HepG2 (cell line): Measurements from ENCODE around the gene CDC27. TPM values are rescaled to one million over a fixed set of nuclear protein-coding genes. Genes with fewer than 3 reads are reported as not detected.

Experiments
- ATAC-seq: fragments of 200-7000 bp; cut with Tn5 transposase; 3 replicates; pipeline ENCODE4 v1.9.1; 2020; ENCODE audit warnings: mild to moderate bottlenecking, moderate library complexity
- BruUV-seq: library from RNA; stranded (reverse); fragments of 400-500 nt; replicated peaks from 2 replicates; lab custom pipeline; 2021; lab: Mats Ljungman, UMichigan
- CTCF ChIA-PET: fragments of 300-600 bp; formaldehyde crosslinking; extraction: SDS; loops from one replicate; lab custom pipeline; 2021; ENCODE audit warnings: low total read pairs, inconsistent platforms, low intra/inter-chr PET ratio; lab: Yijun Ruan, JAX
- POLR2A ChIA-PET: fragments of 350-600 bp; sonication (Branson Sonifier 250); formaldehyde crosslinking; loops from one replicate; lab custom pipeline; 2020; ENCODE audit warnings: antibody characterized with exemption, inconsistent platforms; lab: Yijun Ruan, JAX
- DNase-seq: peaks from one replicate; pipeline ENCODE4 v3.0.0-alpha.2; 2015; ENCODE audit warnings: low spot score
- FAIRE-seq: peaks from 3 replicates; lab custom pipeline; 2011; peaks lifted over from hg19 to GRCh38; lab: Jason Lieb, UNC
- H2AFZ ChIP-seq: one replicate; pipeline ENCODE4 v1.6.1; 2011; ENCODE audit warnings: low read length, inconsistent platforms
- H3K27ac ChIP-seq: fragments of 300-600 bp; 3 replicates; pipeline ENCODE4 v1.8.0; 2011; ENCODE audit warnings: mixed run types, mild to moderate bottlenecking, mixed read lengths, low read length, inconsistent platforms; ENCODE audit not compliant: insufficient read depth; ENCODE audit errors: extremely low read length
- H3K27me3 ChIP-seq, 2 experiments: fragments of 200-600 bp in 1 of 2; 2 replicates in 1 of 2; 3 replicates in 1 of 2; pipeline versions ENCODE4 v1.6.0 to v1.8.0; 2011; ENCODE audit warnings: low read length in 2 of 2, mild to moderate bottlenecking in 2 of 2, moderate library complexity in 2 of 2, inconsistent platforms in 1 of 2; ENCODE audit not compliant: insufficient read depth in 2 of 2, control insufficient read depth in 1 of 2
- H3K36me3 ChIP-seq, 2 experiments: fragments of 200-600 bp in 1 of 2; replicated peaks in 1 of 2; 2 replicates in 1 of 2; 3 replicates in 1 of 2; pipeline versions ENCODE4 v1.5.1 to v1.8.0; 2011; ENCODE audit warnings: low read length in 2 of 2, inconsistent platforms in 1 of 2; ENCODE audit not compliant: insufficient read depth in 2 of 2, control insufficient read depth in 1 of 2
- H3K4me1 ChIP-seq: 2 replicates; pipeline ENCODE4 v1.5.1; 2012; ENCODE audit warnings: low read length, inconsistent platforms; ENCODE audit not compliant: insufficient read depth
- H3K4me2 ChIP-seq: 2 replicates; pipeline ENCODE4 v1.6.0; 2011; ENCODE audit warnings: low read depth, low read length, inconsistent platforms
- H3K4me3 ChIP-seq, 3 experiments: fragments of 200-600 bp in 1 of 3; sonication (generic), shearing (Covaris generic) in 1 of 3; replicated peaks in 1 of 3; 2 replicates each; pipeline ENCODE4 v1.5.1; 2011 to 2016; ENCODE audit warnings: low read length in 3 of 3, inconsistent platforms in 2 of 3, low read depth in 2 of 3, mild to moderate bottlenecking in 2 of 3, control low read depth in 1 of 3, mixed read lengths in 1 of 3; ENCODE audit not compliant: insufficient read depth in 1 of 3
- H3K79me2 ChIP-seq: one replicate; pipeline ENCODE4 v1.6.1; 2011; ENCODE audit warnings: low read length, inconsistent platforms; ENCODE audit not compliant: insufficient read depth
- H3K9ac ChIP-seq: 2 replicates; pipeline ENCODE4 v1.6.0; 2011; ENCODE audit warnings: mild to moderate bottlenecking, low read depth, low read length, inconsistent platforms; ENCODE audit not compliant: insufficient read depth
- H3K9me3 ChIP-seq: 2 replicates; pipeline ENCODE4 v1.5.1; 2012; ENCODE audit warnings: mild to moderate bottlenecking, low read length
- H4K20me1 ChIP-seq: 2 replicates; pipeline ENCODE4 v1.6.0; 2011; ENCODE audit warnings: inconsistent platforms, mild to moderate bottlenecking, low read length, moderate library complexity; ENCODE audit not compliant: insufficient read depth
- FOXO1 ChIP-seq: sonication (generic); formaldehyde crosslinking; IDR thresholded peaks from 2 replicates; pipeline ENCODE4 v1.4.0; 2020; ENCODE audit warnings: missing genetic modification reagents
- GLI4 ChIP-seq: sonication (generic); formaldehyde crosslinking; IDR thresholded peaks from 2 replicates; pipeline ENCODE4 v1.5.1; 2020; ENCODE audit warnings: missing genetic modification reagents, mild to moderate bottlenecking, moderate library complexity, borderline replicate concordance
- KLF15 ChIP-seq: sonication (generic); formaldehyde crosslinking; IDR thresholded peaks from 2 replicates; pipeline ENCODE4 v1.8.1; 2023; ENCODE audit warnings: borderline replicate concordance, mild to moderate bottlenecking, inconsistent platforms, missing genetic modification reagents, mixed read lengths
- PITX1 ChIP-seq: sonication (generic); formaldehyde crosslinking; IDR thresholded peaks from 2 replicates; pipeline ENCODE4 v1.5.1; 2020; ENCODE audit warnings: mild to moderate bottlenecking, missing genetic modification reagents
- ZFP36L1 ChIP-seq: sonication (generic); formaldehyde crosslinking; IDR thresholded peaks from 2 replicates; pipeline ENCODE4 v1.8.0; 2022; ENCODE audit warnings: mild to moderate bottlenecking, missing genetic modification reagents, moderate library complexity
- ZNF331 ChIP-seq: sonication (generic); formaldehyde crosslinking; IDR thresholded peaks from 2 replicates; pipeline ENCODE4 v1.4.0; 2020; ENCODE audit warnings: missing genetic modification reagents
- ZNF432 ChIP-seq: sonication (generic); formaldehyde crosslinking; IDR thresholded peaks from 2 replicates; pipeline ENCODE4 v1.5.0; 2020; ENCODE audit warnings: missing genetic modification reagents, mild to moderate bottlenecking, borderline replicate concordance
- ZNF761 ChIP-seq: sonication (generic); formaldehyde crosslinking; conservative IDR thresholded peaks from 2 replicates; pipeline ENCODE4 v1.4.0; 2020; ENCODE audit warnings: mild to moderate bottlenecking, missing genetic modification reagents
- ZSCAN22 ChIP-seq: sonication (generic); formaldehyde crosslinking; IDR thresholded peaks from 2 replicates; pipeline ENCODE4 v1.4.0; 2020; ENCODE audit warnings: mild to moderate bottlenecking, missing genetic modification reagents
- WGBS: methylation state at CpG from one replicate; pipeline ENCODE4 v1.1.6; 2017; ENCODE audit warnings: low lambda C conversion rate; 5-methylcytosine and 5-hydroxymethylcytosine counted together
- in situ Hi-C: cut with HindIII; loops from 2 replicates; pipeline ENCODE4 v1.10.0; 2017; ENCODE audit warnings: low pct_unique_long_range_greater_than_20kb; ENCODE audit not compliant: extremely low pct_ligation_motif_present
- intact Hi-C: fragments of 100-400 bp; cut with micrococcal nuclease; formaldehyde crosslinking; loops from one replicate; pipeline ENCODE4 v1.10.0; 2022; ENCODE audit not compliant: unreplicated experiment
- polyA plus RNA-seq, 8 experiments: library from polyadenylated mRNA; depleted of rRNA in 3 of 8; stranded (reverse) in 7 of 8; unstranded in 1 of 8; fragments of >200 nt; fragmentation: Illumina TruSeq in 4 of 8; extraction: Trizol in 4 of 8; gene quantifications; 2 replicates each; pipeline versions ENCODE4 v1.2.1 to v1.2.3, GENCODE V29; 2011 to 2016; ENCODE audit warnings: low read depth in 4 of 8, missing spikeins in 1 of 8, mixed read lengths in 1 of 8; ENCODE audit not compliant: insufficient read depth in 1 of 8
- total RNA-seq, 5 experiments: library from RNA; depleted of rRNA; stranded (reverse); fragments of >200 nt; fragmentation: Illumina TruSeq; extraction: Trizol; gene quantifications; 2 replicates each; pipeline ENCODE4 v1.2.3, GENCODE V29; 2016; ENCODE audit warnings: low read depth in 1 of 5
- TF ChIP-seq, protein P1 (sequence below): sonication (generic); formaldehyde crosslinking; IDR thresholded peaks from 2 replicates; pipeline ENCODE4 v1.4.0; 2020; ENCODE audit warnings: mild to moderate bottlenecking, missing genetic modification reagents
- TF ChIP-seq, protein P2 (sequence below): sonication (generic); formaldehyde crosslinking; IDR thresholded peaks from 2 replicates; pipeline ENCODE4 v1.4.0; 2020; ENCODE audit warnings: missing genetic modification reagents, borderline replicate concordance
- TF ChIP-seq, protein P3 (sequence below): sonication (generic); formaldehyde crosslinking; IDR thresholded peaks from 2 replicates; pipeline ENCODE4 v1.5.0; 2020; ENCODE audit warnings: mild to moderate bottlenecking, missing genetic modification reagents
- TF ChIP-seq, protein P4 (sequence below): sonication (generic); formaldehyde crosslinking; IDR thresholded peaks from 2 replicates; pipeline ENCODE4 v1.5.0; 2020; ENCODE audit warnings: mild to moderate bottlenecking, missing genetic modification reagents
- TF ChIP-seq, protein P5 (sequence below): sonication (generic); formaldehyde crosslinking; IDR thresholded peaks from 2 replicates; pipeline ENCODE4 v1.4.0; 2020; ENCODE audit warnings: missing genetic modification reagents, borderline replicate concordance

CDC27 gene
- total and polyA plus RNA-seq, 2 of the 13 experiments (the other 11 are each of a cell fraction or from before 2014, with no cell fraction given): 80.7 to 102 TPM

DNA sequence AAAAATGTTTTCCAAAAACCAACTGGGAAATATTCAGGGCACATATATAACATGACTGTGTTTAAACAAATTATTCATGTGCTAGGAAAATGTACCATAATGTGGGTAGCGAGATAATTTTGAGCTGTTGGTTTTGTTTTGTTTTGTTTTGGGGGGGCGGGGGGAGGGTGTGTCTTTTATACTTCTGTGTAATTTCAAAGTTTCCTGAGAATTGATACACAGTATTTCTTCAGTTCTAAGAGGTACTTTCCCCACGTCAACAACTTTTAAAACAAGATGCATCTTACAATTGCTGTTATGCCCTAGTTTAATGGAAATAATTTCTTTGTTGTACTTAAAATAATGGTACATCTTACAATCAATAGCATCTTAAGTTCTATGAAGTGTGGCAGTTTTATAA, 110.3 kb downstream of the CDC27 start:
- Histone ChIP-seq H3K9ac (no peak overlapping the region), H3K36me3 (peaks cover 0 to 13% of the 10 kb centered on the region in 2 experiments; a peak in 2 of 5 replicates), H2AFZ (no peak overlapping the region), H4K20me1 (no peaks in the 10 kb centered on the region), H3K79me2 (peaks cover 9% of the 10 kb centered on the region), H3K4me1 (no peaks in the 10 kb centered on the region), H3K27ac (no peak overlapping the region), H3K9me3 (no peaks in the 10 kb centered on the region), H3K4me2 (no peak overlapping the region), H3K27me3 (no peaks in the 10 kb centered on the region), H3K4me3 (no peak overlapping the region)
- FAIRE-seq: no peak
- intact Hi-C loops (no loop called here), in situ Hi-C loops (no loop called here)
- BruUV-seq: no TSS peak
- ChIA-PET POLR2A (no interaction called here), CTCF (no interaction called here)
- DNase-seq: no peak
- WGBS: 96% methylated on average over 3 of the region's 3 CpGs
- ATAC-seq: no peak
- TF ChIP-seq, protein P1, sequence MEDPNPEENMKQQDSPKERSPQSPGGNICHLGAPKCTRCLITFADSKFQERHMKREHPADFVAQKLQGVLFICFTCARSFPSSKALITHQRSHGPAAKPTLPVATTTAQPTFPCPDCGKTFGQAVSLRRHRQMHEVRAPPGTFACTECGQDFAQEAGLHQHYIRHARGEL (CRISPR knock-in tag): no peak
- TF ChIP-seq GLI4 (CRISPR knock-in tag) (no peak), ZNF331 (no peak), ZFP36L1 (CRISPR knock-in tag) (no peak), ZNF761 (no peak), ZNF432 (CRISPR knock-in tag) (no peak), FOXO1 (no peak), ZSCAN22 (CRISPR knock-in tag) (no peak), KLF15 (CRISPR knock-in tag) (no peak), PITX1 (CRISPR knock-in tag) (no peak)
- TF ChIP-seq, protein P2, sequence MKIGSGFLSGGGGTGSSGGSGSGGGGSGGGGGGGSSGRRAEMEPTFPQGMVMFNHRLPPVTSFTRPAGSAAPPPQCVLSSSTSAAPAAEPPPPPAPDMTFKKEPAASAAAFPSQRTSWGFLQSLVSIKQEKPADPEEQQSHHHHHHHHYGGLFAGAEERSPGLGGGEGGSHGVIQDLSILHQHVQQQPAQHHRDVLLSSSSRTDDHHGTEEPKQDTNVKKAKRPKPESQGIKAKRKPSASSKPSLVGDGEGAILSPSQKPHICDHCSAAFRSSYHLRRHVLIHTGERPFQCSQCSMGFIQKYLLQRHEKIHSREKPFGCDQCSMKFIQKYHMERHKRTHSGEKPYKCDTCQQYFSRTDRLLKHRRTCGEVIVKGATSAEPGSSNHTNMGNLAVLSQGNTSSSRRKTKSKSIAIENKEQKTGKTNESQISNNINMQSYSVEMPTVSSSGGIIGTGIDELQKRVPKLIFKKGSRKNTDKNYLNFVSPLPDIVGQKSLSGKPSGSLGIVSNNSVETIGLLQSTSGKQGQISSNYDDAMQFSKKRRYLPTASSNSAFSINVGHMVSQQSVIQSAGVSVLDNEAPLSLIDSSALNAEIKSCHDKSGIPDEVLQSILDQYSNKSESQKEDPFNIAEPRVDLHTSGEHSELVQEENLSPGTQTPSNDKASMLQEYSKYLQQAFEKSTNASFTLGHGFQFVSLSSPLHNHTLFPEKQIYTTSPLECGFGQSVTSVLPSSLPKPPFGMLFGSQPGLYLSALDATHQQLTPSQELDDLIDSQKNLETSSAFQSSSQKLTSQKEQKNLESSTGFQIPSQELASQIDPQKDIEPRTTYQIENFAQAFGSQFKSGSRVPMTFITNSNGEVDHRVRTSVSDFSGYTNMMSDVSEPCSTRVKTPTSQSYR (CRISPR knock-in tag): no peak
- TF ChIP-seq, protein P3, sequence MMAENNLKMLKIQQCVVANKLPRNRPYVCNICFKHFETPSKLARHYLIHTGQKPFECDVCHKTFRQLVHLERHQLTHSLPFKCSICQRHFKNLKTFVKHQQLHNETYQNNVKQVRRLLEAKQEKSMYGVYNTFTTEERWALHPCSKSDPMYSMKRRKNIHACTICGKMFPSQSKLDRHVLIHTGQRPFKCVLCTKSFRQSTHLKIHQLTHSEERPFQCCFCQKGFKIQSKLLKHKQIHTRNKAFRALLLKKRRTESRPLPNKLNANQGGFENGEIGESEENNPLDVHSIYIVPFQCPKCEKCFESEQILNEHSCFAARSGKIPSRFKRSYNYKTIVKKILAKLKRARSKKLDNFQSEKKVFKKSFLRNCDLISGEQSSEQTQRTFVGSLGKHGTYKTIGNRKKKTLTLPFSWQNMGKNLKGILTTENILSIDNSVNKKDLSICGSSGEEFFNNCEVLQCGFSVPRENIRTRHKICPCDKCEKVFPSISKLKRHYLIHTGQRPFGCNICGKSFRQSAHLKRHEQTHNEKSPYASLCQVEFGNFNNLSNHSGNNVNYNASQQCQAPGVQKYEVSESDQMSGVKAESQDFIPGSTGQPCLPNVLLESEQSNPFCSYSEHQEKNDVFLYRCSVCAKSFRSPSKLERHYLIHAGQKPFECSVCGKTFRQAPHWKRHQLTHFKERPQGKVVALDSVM (CRISPR knock-in tag): no peak
- TF ChIP-seq, protein P4, sequence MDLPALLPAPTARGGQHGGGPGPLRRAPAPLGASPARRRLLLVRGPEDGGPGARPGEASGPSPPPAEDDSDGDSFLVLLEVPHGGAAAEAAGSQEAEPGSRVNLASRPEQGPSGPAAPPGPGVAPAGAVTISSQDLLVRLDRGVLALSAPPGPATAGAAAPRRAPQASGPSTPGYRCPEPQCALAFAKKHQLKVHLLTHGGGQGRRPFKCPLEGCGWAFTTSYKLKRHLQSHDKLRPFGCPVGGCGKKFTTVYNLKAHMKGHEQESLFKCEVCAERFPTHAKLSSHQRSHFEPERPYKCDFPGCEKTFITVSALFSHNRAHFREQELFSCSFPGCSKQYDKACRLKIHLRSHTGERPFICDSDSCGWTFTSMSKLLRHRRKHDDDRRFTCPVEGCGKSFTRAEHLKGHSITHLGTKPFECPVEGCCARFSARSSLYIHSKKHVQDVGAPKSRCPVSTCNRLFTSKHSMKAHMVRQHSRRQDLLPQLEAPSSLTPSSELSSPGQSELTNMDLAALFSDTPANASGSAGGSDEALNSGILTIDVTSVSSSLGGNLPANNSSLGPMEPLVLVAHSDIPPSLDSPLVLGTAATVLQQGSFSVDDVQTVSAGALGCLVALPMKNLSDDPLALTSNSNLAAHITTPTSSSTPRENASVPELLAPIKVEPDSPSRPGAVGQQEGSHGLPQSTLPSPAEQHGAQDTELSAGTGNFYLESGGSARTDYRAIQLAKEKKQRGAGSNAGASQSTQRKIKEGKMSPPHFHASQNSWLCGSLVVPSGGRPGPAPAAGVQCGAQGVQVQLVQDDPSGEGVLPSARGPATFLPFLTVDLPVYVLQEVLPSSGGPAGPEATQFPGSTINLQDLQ (CRISPR knock-in tag): no peak
- TF ChIP-seq, protein P5, sequence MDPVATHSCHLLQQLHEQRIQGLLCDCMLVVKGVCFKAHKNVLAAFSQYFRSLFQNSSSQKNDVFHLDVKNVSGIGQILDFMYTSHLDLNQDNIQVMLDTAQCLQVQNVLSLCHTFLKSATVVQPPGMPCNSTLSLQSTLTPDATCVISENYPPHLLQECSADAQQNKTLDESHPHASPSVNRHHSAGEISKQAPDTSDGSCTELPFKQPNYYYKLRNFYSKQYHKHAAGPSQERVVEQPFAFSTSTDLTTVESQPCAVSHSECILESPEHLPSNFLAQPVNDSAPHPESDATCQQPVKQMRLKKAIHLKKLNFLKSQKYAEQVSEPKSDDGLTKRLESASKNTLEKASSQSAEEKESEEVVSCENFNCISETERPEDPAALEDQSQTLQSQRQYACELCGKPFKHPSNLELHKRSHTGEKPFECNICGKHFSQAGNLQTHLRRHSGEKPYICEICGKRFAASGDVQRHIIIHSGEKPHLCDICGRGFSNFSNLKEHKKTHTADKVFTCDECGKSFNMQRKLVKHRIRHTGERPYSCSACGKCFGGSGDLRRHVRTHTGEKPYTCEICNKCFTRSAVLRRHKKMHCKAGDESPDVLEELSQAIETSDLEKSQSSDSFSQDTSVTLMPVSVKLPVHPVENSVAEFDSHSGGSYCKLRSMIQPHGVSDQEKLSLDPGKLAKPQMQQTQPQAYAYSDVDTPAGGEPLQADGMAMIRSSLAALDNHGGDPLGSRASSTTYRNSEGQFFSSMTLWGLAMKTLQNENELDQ (CRISPR knock-in tag): no peak
